HepG2 (cell line): ENCODE results near the gene ASAP2. TPM values are rescaled to one million over a fixed set of nuclear protein-coding genes. Genes with fewer than 3 reads are reported as not detected.

ENCODE experiments used
- DRAP1 ChIP-seq: IDR thresholded peaks from 2 replicates; pipeline ENCODE4 v1.6.1; 2016; ENCODE audit warnings: missing genetic modification reagents, missing compliant biosample characterization
- ERF ChIP-seq: IDR thresholded peaks from 2 replicates; pipeline ENCODE4 v1.6.1; 2018; ENCODE audit warnings: missing biosample characterization, missing genetic modification reagents
- ETV5 ChIP-seq: IDR thresholded peaks from 2 replicates; pipeline ENCODE4 v1.6.1; 2018; ENCODE audit warnings: missing biosample characterization, missing genetic modification reagents, inconsistent platforms, borderline replicate concordance
- NCOR1 ChIP-seq: fragments of 200-600 bp; sonication (generic); IDR thresholded peaks from 2 replicates; pipeline ENCODE4 v1.7.0; 2017; ENCODE audit warnings: antibody characterized with exemption, low read length, borderline replicate concordance
- POLR2A ChIP-seq, 2 experiments: IDR thresholded peaks; 2 replicates each; pipeline ENCODE4 v1.6.1; 2011; ENCODE audit warnings: low read depth in 2 of 2, low read length in 2 of 2, mild to moderate bottlenecking in 1 of 2, moderate library complexity in 1 of 2; ENCODE audit not compliant: insufficient read depth in 1 of 2
- SIN3B ChIP-seq: fragments of 150-350 bp; IDR thresholded peaks from 2 replicates; pipeline ENCODE4 v1.6.1; 2014; ENCODE audit warnings: low read length
- SP140L ChIP-seq: sonication (generic); formaldehyde crosslinking; IDR thresholded peaks from 2 replicates; pipeline ENCODE4 v1.4.0; 2020; ENCODE audit warnings: missing genetic modification reagents, borderline replicate concordance
- TIGD3 ChIP-seq: sonication (generic); formaldehyde crosslinking; IDR thresholded peaks from 2 replicates; pipeline ENCODE4 v1.5.1; 2020; ENCODE audit warnings: mild to moderate bottlenecking, missing genetic modification reagents, borderline replicate concordance
- ZBTB34 ChIP-seq: sonication (generic); formaldehyde crosslinking; IDR thresholded peaks from 2 replicates; pipeline ENCODE4 v1.8.0; 2022; ENCODE audit warnings: mild to moderate bottlenecking, missing genetic modification reagents
- ZBTB42 ChIP-seq: sonication (generic); formaldehyde crosslinking; IDR thresholded peaks from 2 replicates; pipeline ENCODE4 v1.5.0; 2020; ENCODE audit warnings: mild to moderate bottlenecking, missing genetic modification reagents
- ZBTB8A ChIP-seq: sonication (generic); formaldehyde crosslinking; IDR thresholded peaks from 2 replicates; pipeline ENCODE4 v1.4.0; 2020; ENCODE audit warnings: mild to moderate bottlenecking, low read depth, missing genetic modification reagents, borderline replicate concordance
- ZEB1 ChIP-seq: IDR thresholded peaks from 2 replicates; pipeline ENCODE4 v1.6.1; 2012; ENCODE audit warnings: mild to moderate bottlenecking, low read depth, inconsistent platforms; ENCODE audit not compliant: insufficient replicate concordance
- ZFP37 ChIP-seq: sonication (generic); formaldehyde crosslinking; IDR thresholded peaks from 2 replicates; pipeline ENCODE4 v1.4.0; 2020; ENCODE audit warnings: missing genetic modification reagents, borderline replicate concordance
- ZNF138 ChIP-seq: sonication (generic); formaldehyde crosslinking; IDR thresholded peaks from 2 replicates; pipeline ENCODE4 v1.5.0; 2020; ENCODE audit warnings: mild to moderate bottlenecking, low read depth, missing genetic modification reagents
- ZNF232 ChIP-seq: sonication (generic); formaldehyde crosslinking; IDR thresholded peaks from 2 replicates; pipeline ENCODE4 v1.4.0; 2020; ENCODE audit warnings: missing genetic modification reagents, borderline replicate concordance
- ZNF644 ChIP-seq: IDR thresholded peaks from 2 replicates; pipeline ENCODE4 v1.6.1; 2016; ENCODE audit warnings: low read depth
- ZNF672 ChIP-seq: sonication (generic); formaldehyde crosslinking; IDR thresholded peaks from 2 replicates; pipeline ENCODE4 v1.8.1; 2022; ENCODE audit warnings: missing genetic modification reagents
- ZNF768 ChIP-seq: sonication (generic); formaldehyde crosslinking; IDR thresholded peaks from 2 replicates; pipeline ENCODE4 v1.4.0; 2020; ENCODE audit warnings: missing genetic modification reagents
- ZZZ3 ChIP-seq: sonication (generic); formaldehyde crosslinking; IDR thresholded peaks from 2 replicates; pipeline ENCODE4 v1.4.0; 2020; ENCODE audit warnings: missing genetic modification reagents, mild to moderate bottlenecking, borderline replicate concordance
- polyA plus RNA-seq, 8 experiments: library from polyadenylated mRNA; depleted of rRNA in 3 of 8; stranded (reverse) in 7 of 8; unstranded in 1 of 8; fragments of >200 nt; fragmentation: Illumina TruSeq in 4 of 8; extraction: Trizol in 4 of 8; gene quantifications; 2 replicates each; pipeline versions ENCODE4 v1.2.1 to v1.2.3, GENCODE V29; 2011 to 2016; ENCODE audit warnings: low read depth in 4 of 8, missing spikeins in 1 of 8, mixed read lengths in 1 of 8; ENCODE audit not compliant: insufficient read depth in 1 of 8
- total RNA-seq, 5 experiments: library from RNA; depleted of rRNA; stranded (reverse); fragments of >200 nt; fragmentation: Illumina TruSeq; extraction: Trizol; gene quantifications; 2 replicates each; pipeline ENCODE4 v1.2.3, GENCODE V29; 2016; ENCODE audit warnings: low read depth in 1 of 5
- TF ChIP-seq, protein P1 (sequence below): IDR thresholded peaks from 2 replicates; pipeline ENCODE4 v1.6.1; 2016
- TF ChIP-seq, protein P2 (sequence below): sonication (generic); formaldehyde crosslinking; conservative IDR thresholded peaks from 2 replicates; pipeline ENCODE4 v1.8.0; 2022; ENCODE audit warnings: low read depth, missing genetic modification reagents
- TF ChIP-seq, protein P3 (sequence below): IDR thresholded peaks from 2 replicates; pipeline ENCODE4 v1.6.1; 2012; ENCODE audit warnings: low read length, improper control_type of control experiment

The ASAP2 gene
- total and polyA plus RNA-seq, 2 of the 13 experiments (the other 11 are each of a cell fraction or from before 2014, with no cell fraction given), result 7.3 to 22.3 TPM

GRCh38 chr2:9422321-9423099, 215.9 kb downstream of the ASAP2 start (continued):
- TF ChIP-seq TIGD3 (CRISPR knock-in tag) (no peak), NCOR1 (no peak), ETV5 (CRISPR knock-in tag) (no peak), ZZZ3 (CRISPR knock-in tag) (no peak), ZNF138 (CRISPR knock-in tag) (peak; percentile 85; the same call in 1 of the 2 replicates), ZEB1 (no peak), POLR2A (IDR thresholded peaks at IDR 0.05; ENCODE audit: insufficient read depth in 1 of 2, low read depth in 2 of 2, low read length in 2 of 2) (0 out of 4 replicates have a peak, but pooled peaks of 1 of the 2 experiments have one; percentile 7), ERF (CRISPR knock-in tag) (no peak), ZNF768 (peak; percentile 90), ZBTB34 (no peak), ZFP37 (CRISPR knock-in tag) (peak; percentile 71; the same call in 1 of the 2 replicates), ZBTB42 (no peak), ZBTB8A (CRISPR knock-in tag) (no peak), DRAP1 (CRISPR knock-in tag) (no peak), ZNF672 (CRISPR knock-in tag) (no peak), SIN3B (no peak), SP140L (CRISPR knock-in tag) (no peak), ZNF644 (CRISPR knock-in tag) (no peak), ZNF232 (no peak)
- TF ChIP-seq, protein P1, sequence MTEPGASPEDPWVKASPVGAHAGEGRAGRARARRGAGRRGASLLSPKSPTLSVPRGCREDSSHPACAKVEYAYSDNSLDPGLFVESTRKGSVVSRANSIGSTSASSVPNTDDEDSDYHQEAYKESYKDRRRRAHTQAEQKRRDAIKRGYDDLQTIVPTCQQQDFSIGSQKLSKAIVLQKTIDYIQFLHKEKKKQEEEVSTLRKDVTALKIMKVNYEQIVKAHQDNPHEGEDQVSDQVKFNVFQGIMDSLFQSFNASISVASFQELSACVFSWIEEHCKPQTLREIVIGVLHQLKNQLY (CRISPR knock-in tag), result no peak
- TF ChIP-seq, protein P2, sequence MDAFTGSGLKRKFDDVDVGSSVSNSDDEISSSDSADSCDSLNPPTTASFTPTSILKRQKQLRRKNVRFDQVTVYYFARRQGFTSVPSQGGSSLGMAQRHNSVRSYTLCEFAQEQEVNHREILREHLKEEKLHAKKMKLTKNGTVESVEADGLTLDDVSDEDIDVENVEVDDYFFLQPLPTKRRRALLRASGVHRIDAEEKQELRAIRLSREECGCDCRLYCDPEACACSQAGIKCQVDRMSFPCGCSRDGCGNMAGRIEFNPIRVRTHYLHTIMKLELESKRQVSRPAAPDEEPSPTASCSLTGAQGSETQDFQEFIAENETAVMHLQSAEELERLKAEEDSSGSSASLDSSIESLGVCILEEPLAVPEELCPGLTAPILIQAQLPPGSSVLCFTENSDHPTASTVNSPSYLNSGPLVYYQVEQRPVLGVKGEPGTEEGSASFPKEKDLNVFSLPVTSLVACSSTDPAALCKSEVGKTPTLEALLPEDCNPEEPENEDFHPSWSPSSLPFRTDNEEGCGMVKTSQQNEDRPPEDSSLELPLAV (CRISPR knock-in tag), result no peak
- TF ChIP-seq, protein P3, sequence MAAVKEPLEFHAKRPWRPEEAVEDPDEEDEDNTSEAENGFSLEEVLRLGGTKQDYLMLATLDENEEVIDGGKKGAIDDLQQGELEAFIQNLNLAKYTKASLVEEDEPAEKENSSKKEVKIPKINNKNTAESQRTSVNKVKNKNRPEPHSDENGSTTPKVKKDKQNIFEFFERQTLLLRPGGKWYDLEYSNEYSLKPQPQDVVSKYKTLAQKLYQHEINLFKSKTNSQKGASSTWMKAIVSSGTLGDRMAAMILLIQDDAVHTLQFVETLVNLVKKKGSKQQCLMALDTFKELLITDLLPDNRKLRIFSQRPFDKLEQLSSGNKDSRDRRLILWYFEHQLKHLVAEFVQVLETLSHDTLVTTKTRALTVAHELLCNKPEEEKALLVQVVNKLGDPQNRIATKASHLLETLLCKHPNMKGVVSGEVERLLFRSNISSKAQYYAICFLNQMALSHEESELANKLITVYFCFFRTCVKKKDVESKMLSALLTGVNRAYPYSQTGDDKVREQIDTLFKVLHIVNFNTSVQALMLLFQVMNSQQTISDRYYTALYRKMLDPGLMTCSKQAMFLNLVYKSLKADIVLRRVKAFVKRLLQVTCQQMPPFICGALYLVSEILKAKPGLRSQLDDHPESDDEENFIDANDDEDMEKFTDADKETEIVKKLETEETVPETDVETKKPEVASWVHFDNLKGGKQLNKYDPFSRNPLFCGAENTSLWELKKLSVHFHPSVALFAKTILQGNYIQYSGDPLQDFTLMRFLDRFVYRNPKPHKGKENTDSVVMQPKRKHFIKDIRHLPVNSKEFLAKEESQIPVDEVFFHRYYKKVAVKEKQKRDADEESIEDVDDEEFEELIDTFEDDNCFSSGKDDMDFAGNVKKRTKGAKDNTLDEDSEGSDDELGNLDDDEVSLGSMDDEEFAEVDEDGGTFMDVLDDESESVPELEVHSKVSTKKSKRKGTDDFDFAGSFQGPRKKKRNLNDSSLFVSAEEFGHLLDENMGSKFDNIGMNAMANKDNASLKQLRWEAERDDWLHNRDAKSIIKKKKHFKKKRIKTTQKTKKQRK, result no peak
